ENCODE measurements around the gene PEAK3.

GRCh38 chr19:2306971-2307370 lies 25.0 kb upstream of the PEAK3 start:
- TF ChIP-seq CTCF (IDR thresholded peaks at IDR 0.05): no peak
- no peak for TF ChIP-seq EZH2 (IDR thresholded peaks at IDR 0.05; ENCODE audit: borderline replicate concordance, insufficient read depth, low read depth, low read length, poor library complexity, severe bottlenecking)

Measured in B cell (primary cell).